ENCODE data around the gene RPH3AL.

- TF ChIP-seq CTCF (IDR thresholded peaks at IDR 0.05): no peak
- no peak for TF ChIP-seq ZFX (IDR thresholded peaks at IDR 0.05; ENCODE audit: borderline replicate concordance)
Observed at GRCh38 chr17:299546-299945, 53.1 kb downstream of the RPH3AL start.

All from 22Rv1 (cell line).